Immature natural killer cell (primary cell): ENCODE data around the gene THSD1. TPM values are rescaled to one million over a fixed set of nuclear protein-coding genes. Genes with fewer than 3 reads are reported as not detected.

Source experiments
- polyA plus RNA-seq, 3 donors: library from polyadenylated mRNA; unstranded; fragments of 300-500 nt; fragmentation: Illumina TruSeq; gene quantifications; one replicate each; pipeline ENCODE4 v1.2.3, GENCODE V29; 2021

THSD1 gene
- polyA plus RNA-seq, 3 donors from 2014 or later, result 0.08 TPM; not detected in 2

Other genes with a start within 250 kb of the THSD1 start
- gene NEK3, start 246.6 kb downstream of the THSD1 start, polyA plus RNA-seq, result 1 to 10 TPM; 1.6 to 3.6 (median 3.2) TPM
- 10 to 100 TPM; 33.3 to 53.3 (median 40.5) TPM for gene VPS36, start 44.5 kb upstream of the THSD1 start, polyA plus RNA-seq
- gene CKAP2, start 49.3 kb upstream of the THSD1 start, polyA plus RNA-seq, result 1 to 10 TPM; 3.8 to 7.2 (median 5.0) TPM
- gene HNRNPA1L2, start 236.3 kb upstream of the THSD1 start, polyA plus RNA-seq, result 10 to 100 TPM in 1 of 3 donors, 1 to 10 TPM in 2; 4.0 to 11.6 (median 8.4) TPM
- 10 to 100 TPM; 45.0 to 50.7 (median 49.5) TPM for gene SUGT1, start 246.7 kb upstream of the THSD1 start, polyA plus RNA-seq